Measurements from ENCODE around the gene CTSO.

CTSO gene

DNA sequence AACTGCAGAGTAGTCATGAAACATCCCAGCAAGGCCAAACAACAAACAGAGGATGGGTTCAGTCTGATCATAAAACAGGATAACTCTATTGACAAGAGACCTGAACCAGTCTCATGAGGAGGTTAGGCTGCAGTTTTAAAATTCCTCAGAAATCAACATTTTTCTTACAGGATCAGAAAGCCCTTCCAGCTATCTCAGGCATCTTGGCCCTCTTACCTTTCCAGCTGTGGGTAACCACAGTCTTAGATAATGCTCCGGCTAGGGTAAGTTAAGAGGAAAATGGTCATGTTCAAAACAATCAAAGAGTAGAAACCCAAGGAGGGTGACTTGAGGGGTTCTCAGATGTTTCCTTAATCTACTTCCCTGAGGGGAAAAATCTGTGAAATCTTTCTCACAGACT lies 5.1 kb downstream of the CTSO start:
- ATAC-seq, result no peak
- TF ChIP-seq ZNF565 (CRISPR knock-in tag; conservative IDR thresholded peaks at IDR 0.05; ENCODE audit: low read depth) (no peak), ZNF70 (CRISPR knock-in tag; IDR thresholded peaks at IDR 0.05) (no peak), GLIS3 (CRISPR knock-in tag; IDR thresholded peaks at IDR 0.05) (no peak), ZFP30 (CRISPR knock-in tag; IDR thresholded peaks at IDR 0.05) (no peak), BACH2 (CRISPR knock-in tag; IDR thresholded peaks at IDR 0.05; ENCODE audit: borderline replicate concordance) (no peak), TCF4 (CRISPR knock-in tag; IDR thresholded peaks at IDR 0.05; ENCODE audit: borderline replicate concordance) (no peak), SNAI2 (CRISPR knock-in tag; IDR thresholded peaks at IDR 0.05) (no peak), OSR1 (CRISPR knock-in tag; IDR thresholded peaks at IDR 0.05) (no peak), ZC3H10 (CRISPR knock-in tag; IDR thresholded peaks at IDR 0.05) (no peak), ARNTL (CRISPR knock-in tag; IDR thresholded peaks at IDR 0.05; ENCODE audit: borderline replicate concordance, low read depth) (no peak), PPARA (CRISPR knock-in tag; IDR thresholded peaks at IDR 0.05; ENCODE audit: borderline replicate concordance) (no peak), RARB (CRISPR knock-in tag; IDR thresholded peaks at IDR 0.05) (no peak), ISL1 (CRISPR knock-in tag; IDR thresholded peaks at IDR 0.05) (no peak)
- TF ChIP-seq, protein P1, sequence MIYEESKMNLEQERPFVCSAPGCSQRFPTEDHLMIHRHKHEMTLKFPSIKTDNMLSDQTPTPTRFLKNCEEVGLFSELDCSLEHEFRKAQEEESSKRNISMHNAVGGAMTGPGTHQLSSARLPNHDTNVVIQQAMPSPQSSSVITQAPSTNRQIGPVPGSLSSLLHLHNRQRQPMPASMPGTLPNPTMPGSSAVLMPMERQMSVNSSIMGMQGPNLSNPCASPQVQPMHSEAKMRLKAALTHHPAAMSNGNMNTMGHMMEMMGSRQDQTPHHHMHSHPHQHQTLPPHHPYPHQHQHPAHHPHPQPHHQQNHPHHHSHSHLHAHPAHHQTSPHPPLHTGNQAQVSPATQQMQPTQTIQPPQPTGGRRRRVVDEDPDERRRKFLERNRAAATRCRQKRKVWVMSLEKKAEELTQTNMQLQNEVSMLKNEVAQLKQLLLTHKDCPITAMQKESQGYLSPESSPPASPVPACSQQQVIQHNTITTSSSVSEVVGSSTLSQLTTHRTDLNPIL (CRISPR knock-in tag; IDR thresholded peaks at IDR 0.05; ENCODE audit: low read depth), result no peak
- TF ChIP-seq, protein P2, sequence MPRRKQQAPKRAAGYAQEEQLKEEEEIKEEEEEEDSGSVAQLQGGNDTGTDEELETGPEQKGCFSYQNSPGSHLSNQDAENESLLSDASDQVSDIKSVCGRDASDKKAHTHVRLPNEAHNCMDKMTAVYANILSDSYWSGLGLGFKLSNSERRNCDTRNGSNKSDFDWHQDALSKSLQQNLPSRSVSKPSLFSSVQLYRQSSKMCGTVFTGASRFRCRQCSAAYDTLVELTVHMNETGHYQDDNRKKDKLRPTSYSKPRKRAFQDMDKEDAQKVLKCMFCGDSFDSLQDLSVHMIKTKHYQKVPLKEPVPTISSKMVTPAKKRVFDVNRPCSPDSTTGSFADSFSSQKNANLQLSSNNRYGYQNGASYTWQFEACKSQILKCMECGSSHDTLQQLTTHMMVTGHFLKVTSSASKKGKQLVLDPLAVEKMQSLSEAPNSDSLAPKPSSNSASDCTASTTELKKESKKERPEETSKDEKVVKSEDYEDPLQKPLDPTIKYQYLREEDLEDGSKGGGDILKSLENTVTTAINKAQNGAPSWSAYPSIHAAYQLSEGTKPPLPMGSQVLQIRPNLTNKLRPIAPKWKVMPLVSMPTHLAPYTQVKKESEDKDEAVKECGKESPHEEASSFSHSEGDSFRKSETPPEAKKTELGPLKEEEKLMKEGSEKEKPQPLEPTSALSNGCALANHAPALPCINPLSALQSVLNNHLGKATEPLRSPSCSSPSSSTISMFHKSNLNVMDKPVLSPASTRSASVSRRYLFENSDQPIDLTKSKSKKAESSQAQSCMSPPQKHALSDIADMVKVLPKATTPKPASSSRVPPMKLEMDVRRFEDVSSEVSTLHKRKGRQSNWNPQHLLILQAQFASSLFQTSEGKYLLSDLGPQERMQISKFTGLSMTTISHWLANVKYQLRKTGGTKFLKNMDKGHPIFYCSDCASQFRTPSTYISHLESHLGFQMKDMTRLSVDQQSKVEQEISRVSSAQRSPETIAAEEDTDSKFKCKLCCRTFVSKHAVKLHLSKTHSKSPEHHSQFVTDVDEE (CRISPR knock-in tag; IDR thresholded peaks at IDR 0.05), result no peak
- TF ChIP-seq, protein P3, sequence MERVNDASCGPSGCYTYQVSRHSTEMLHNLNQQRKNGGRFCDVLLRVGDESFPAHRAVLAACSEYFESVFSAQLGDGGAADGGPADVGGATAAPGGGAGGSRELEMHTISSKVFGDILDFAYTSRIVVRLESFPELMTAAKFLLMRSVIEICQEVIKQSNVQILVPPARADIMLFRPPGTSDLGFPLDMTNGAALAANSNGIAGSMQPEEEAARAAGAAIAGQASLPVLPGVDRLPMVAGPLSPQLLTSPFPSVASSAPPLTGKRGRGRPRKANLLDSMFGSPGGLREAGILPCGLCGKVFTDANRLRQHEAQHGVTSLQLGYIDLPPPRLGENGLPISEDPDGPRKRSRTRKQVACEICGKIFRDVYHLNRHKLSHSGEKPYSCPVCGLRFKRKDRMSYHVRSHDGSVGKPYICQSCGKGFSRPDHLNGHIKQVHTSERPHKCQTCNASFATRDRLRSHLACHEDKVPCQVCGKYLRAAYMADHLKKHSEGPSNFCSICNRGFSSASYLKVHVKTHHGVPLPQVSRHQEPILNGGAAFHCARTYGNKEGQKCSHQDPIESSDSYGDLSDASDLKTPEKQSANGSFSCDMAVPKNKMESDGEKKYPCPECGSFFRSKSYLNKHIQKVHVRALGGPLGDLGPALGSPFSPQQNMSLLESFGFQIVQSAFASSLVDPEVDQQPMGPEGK (CRISPR knock-in tag; IDR thresholded peaks at IDR 0.05; ENCODE audit: borderline replicate concordance), result no peak

DNA sequence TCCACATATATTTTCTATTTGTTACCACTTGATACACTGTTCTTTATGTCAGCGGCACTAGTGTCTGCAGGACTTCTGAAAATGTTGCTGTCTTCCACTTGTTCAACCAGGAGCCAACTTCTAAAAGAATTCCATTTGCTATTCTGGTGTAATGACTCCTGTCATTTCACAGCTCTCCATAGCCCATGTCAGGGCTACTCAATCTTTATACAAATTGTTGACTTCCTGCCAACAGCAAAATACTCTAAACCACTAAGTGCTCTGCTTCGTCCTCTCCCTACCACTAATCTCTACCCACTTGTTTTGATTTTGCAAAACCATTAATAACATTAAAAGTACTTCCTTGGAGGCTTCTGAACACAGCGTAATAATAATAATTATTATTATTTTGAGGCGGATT lies 7.2 kb downstream of the CTSO start:
- TF ChIP-seq RARB (CRISPR knock-in tag; IDR thresholded peaks at IDR 0.05) (no peak), ZNF8 (CRISPR knock-in tag; IDR thresholded peaks at IDR 0.05) (no peak), ISL1 (CRISPR knock-in tag; IDR thresholded peaks at IDR 0.05) (peak; percentile 94), ZC3H10 (CRISPR knock-in tag; IDR thresholded peaks at IDR 0.05) (no peak), GLIS3 (CRISPR knock-in tag; IDR thresholded peaks at IDR 0.05) (0 out of 2 replicates have a peak, but pooled peaks have one; percentile 15), TOX (CRISPR knock-in tag; IDR thresholded peaks at IDR 0.05; ENCODE audit: borderline replicate concordance) (no peak), ZNF70 (CRISPR knock-in tag; IDR thresholded peaks at IDR 0.05) (no peak), ZFP30 (CRISPR knock-in tag; IDR thresholded peaks at IDR 0.05) (no peak), ESRRG (CRISPR knock-in tag; IDR thresholded peaks at IDR 0.05) (no peak), CSDC2 (CRISPR knock-in tag; IDR thresholded peaks at IDR 0.05) (no peak), ARNTL (CRISPR knock-in tag; IDR thresholded peaks at IDR 0.05; ENCODE audit: borderline replicate concordance, low read depth) (no peak), ZFP3 (CRISPR knock-in tag; IDR thresholded peaks at IDR 0.05) (peak; percentile 53; the same call in 1 of the 2 replicates), SNAI2 (CRISPR knock-in tag; IDR thresholded peaks at IDR 0.05) (no peak), TCF4 (CRISPR knock-in tag; IDR thresholded peaks at IDR 0.05; ENCODE audit: borderline replicate concordance) (no peak)
- TF ChIP-seq, protein P2 (CRISPR knock-in tag; IDR thresholded peaks at IDR 0.05), result no peak
- peak; percentile 60; the same call in 2 of the 3 replicates for ATAC-seq

DNA sequence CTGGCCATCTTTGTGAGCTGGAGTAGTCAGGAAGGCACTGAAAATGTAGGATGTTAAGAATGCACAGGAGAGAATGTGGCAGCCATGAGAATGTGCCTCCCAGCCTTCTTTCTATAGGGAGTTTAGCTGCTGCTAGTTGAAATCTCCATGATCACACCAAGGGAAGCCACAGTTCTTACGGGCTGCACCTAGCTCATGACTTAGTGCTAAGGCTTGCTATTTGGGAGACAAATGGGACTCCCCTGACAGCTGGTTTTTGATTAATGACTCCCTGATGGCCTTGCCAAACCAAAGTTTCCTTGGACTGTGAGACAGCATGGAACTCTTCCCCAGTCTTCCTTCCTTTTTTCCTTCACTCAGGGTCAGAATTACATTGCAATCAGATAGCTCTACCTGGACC lies 9.2 kb downstream of the CTSO start:
- no peak for TF ChIP-seq TCF4 (CRISPR knock-in tag; IDR thresholded peaks at IDR 0.05; ENCODE audit: borderline replicate concordance)
- no peak for TF ChIP-seq PPARA (CRISPR knock-in tag; IDR thresholded peaks at IDR 0.05; ENCODE audit: borderline replicate concordance)
- no peak for TF ChIP-seq ESRRG (CRISPR knock-in tag; IDR thresholded peaks at IDR 0.05)
- TF ChIP-seq, protein P2 (CRISPR knock-in tag; IDR thresholded peaks at IDR 0.05), result no peak
- TF ChIP-seq ZNF565 (CRISPR knock-in tag; conservative IDR thresholded peaks at IDR 0.05; ENCODE audit: low read depth), result no peak
- no peak for TF ChIP-seq ZFP30 (CRISPR knock-in tag; IDR thresholded peaks at IDR 0.05)
- no peak for TF ChIP-seq CSDC2 (CRISPR knock-in tag; IDR thresholded peaks at IDR 0.05)
- TF ChIP-seq, protein P1 (CRISPR knock-in tag; IDR thresholded peaks at IDR 0.05; ENCODE audit: low read depth), result no peak
- no peak for TF ChIP-seq BACH2 (CRISPR knock-in tag; IDR thresholded peaks at IDR 0.05; ENCODE audit: borderline replicate concordance)
- no peak for TF ChIP-seq ARNTL (CRISPR knock-in tag; IDR thresholded peaks at IDR 0.05; ENCODE audit: borderline replicate concordance, low read depth)
- no peak for TF ChIP-seq ZFP3 (CRISPR knock-in tag; IDR thresholded peaks at IDR 0.05)
- no peak for TF ChIP-seq TOX (CRISPR knock-in tag; IDR thresholded peaks at IDR 0.05; ENCODE audit: borderline replicate concordance)

More for the DNA sequence above, 9.2 kb downstream of the CTSO start:
- ATAC-seq, result no peak

Data from SK-N-SH treated with all-trans-retinoic acid at 6 μM for 48 hours (cell line).